Nephron progenitor cell (in vitro differentiated cells): ENCODE results near the gene NELL2.

Experiments used
- DNase-seq: peaks from one replicate; pipeline ENCODE4 v3.0.0; 2021
- H3K27ac Mint-ChIP-seq: 2 replicates; pipeline ENCODE4 v1.8.0; 2021; ENCODE audit warnings: mild to moderate bottlenecking, moderate library complexity, mixed read lengths
- H3K27me3 Mint-ChIP-seq: 2 replicates; pipeline ENCODE4 v1.8.0; 2021; ENCODE audit warnings: mild to moderate bottlenecking, low read depth, mixed read lengths; ENCODE audit not compliant: poor library complexity
- H3K36me3 Mint-ChIP-seq: 2 replicates; pipeline ENCODE4 v1.8.0; 2021; ENCODE audit warnings: low read depth, mixed read lengths
- H3K4me1 Mint-ChIP-seq: 2 replicates; pipeline ENCODE4 v1.8.0; 2021; ENCODE audit warnings: mixed read lengths
- H3K4me3 Mint-ChIP-seq: 2 replicates; pipeline ENCODE4 v1.8.0; 2021; ENCODE audit warnings: mild to moderate bottlenecking, moderate library complexity, mixed read lengths
- H3K9me3 Mint-ChIP-seq: 2 replicates; pipeline ENCODE4 v1.8.0; 2021; ENCODE audit warnings: mild to moderate bottlenecking, moderate library complexity, mixed read lengths
- TF ChIP-seq, protein P1 (sequence below): fragments of 200-600 bp; sonication (generic); IDR thresholded peaks from 2 replicates; pipeline ENCODE4 v1.5.0; 2021; ENCODE audit warnings: antibody characterized with exemption

Gene NELL2

DNA sequence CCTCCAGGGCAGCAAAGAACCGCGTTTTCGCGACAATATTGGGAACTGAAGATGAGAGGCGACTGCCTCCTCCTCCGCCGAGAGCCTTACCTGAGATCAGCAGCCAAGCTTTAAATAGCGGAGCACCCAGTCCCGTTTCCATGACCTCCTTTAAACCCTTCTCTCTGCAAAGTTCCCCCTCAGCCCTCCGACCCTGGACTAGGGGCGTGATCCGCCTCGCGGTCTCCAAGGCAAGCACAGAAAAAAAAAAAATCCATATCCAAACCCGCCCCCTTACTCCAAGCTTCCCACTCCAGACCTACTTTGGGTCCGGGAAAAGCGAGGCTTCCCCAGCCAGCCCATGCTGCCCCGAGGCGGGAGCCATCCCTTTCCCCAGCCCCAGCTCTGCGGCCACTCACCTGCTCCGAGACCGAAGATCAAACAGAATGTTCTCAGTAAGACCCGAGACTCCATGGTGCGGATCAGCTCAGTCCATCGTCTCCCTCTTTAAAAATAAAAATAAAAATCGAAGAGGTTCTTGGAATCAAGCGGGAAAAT is 630 bp downstream of the NELL2 start:
- H3K27me3 Mint-ChIP-seq, result peaks cover 29% of the 10 kb centered on the region
- TF ChIP-seq, protein P1, sequence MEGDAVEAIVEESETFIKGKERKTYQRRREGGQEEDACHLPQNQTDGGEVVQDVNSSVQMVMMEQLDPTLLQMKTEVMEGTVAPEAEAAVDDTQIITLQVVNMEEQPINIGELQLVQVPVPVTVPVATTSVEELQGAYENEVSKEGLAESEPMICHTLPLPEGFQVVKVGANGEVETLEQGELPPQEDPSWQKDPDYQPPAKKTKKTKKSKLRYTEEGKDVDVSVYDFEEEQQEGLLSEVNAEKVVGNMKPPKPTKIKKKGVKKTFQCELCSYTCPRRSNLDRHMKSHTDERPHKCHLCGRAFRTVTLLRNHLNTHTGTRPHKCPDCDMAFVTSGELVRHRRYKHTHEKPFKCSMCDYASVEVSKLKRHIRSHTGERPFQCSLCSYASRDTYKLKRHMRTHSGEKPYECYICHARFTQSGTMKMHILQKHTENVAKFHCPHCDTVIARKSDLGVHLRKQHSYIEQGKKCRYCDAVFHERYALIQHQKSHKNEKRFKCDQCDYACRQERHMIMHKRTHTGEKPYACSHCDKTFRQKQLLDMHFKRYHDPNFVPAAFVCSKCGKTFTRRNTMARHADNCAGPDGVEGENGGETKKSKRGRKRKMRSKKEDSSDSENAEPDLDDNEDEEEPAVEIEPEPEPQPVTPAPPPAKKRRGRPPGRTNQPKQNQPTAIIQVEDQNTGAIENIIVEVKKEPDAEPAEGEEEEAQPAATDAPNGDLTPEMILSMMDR, result no peak
- peaks cover 20% of the 10 kb centered on the region for H3K4me1 Mint-ChIP-seq
- peaks cover 14% of the 10 kb centered on the region for H3K9me3 Mint-ChIP-seq
- H3K36me3 Mint-ChIP-seq, result peaks cover 7% of the 10 kb centered on the region
- H3K27ac Mint-ChIP-seq, result no peak overlapping the region
- peak; percentile 39 for DNase-seq
- H3K4me3 Mint-ChIP-seq, result peak overlapping the region; percentile 92

DNA sequence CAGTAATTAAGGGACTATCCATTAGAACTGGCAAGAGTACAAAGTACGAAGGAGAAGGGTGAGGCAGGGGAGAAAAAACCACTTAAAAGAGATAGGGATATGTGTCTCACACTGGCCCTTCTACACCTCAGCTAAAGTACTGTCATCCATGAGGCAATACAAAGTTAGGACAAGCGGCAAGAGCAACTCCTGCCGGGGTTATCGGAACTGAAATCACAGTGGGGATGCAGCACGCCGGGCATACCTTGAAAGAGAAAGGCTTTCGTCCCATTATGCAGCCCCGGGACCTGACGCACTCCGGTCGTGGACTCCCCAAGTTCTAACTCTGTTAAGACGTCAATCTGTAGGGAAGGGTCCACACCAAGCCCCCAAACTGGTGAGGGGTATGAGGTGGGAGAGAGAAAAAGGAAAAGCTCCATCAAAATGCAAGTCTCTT is 1.1 kb downstream of the NELL2 start:
- TF ChIP-seq, protein P1, result no peak
- no peak overlapping the region for H3K27ac Mint-ChIP-seq
- peaks cover 29% of the 10 kb centered on the region for H3K27me3 Mint-ChIP-seq
- peaks cover 10% of the 10 kb centered on the region for H3K36me3 Mint-ChIP-seq
- peak; percentile 17 for DNase-seq
- peaks cover 20% of the 10 kb centered on the region for H3K4me1 Mint-ChIP-seq
- peaks cover 15% of the 10 kb centered on the region for H3K9me3 Mint-ChIP-seq
- H3K4me3 Mint-ChIP-seq, result peak overlapping the region; percentile 92

DNA sequence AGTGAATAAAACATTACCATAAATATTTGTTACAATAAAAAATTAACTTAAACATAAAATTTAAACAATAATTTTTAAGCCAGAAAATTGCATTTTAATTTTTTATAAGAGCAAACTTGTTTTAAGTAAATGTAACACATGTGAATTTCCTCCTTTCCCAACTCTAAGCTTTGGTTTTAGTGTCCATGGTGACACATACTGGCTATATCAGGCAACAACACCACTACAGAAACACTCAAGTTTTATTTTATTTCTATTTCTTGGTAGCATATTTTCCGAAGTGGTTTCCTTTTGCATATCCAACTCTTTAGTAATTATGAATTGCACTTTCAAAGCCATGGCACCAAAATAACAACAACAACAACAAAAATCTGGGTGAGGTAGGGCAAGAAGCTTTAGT is 2.2 kb downstream of the NELL2 start:
- H3K27me3 Mint-ChIP-seq, result peaks cover 29% of the 10 kb centered on the region
- DNase-seq, result no peak
- TF ChIP-seq, protein P1, result peak; percentile 27
- H3K27ac Mint-ChIP-seq, result no peak overlapping the region
- no peak overlapping the region for H3K4me3 Mint-ChIP-seq
- peaks cover 15% of the 10 kb centered on the region for H3K36me3 Mint-ChIP-seq
- peaks cover 20% of the 10 kb centered on the region for H3K4me1 Mint-ChIP-seq
- H3K9me3 Mint-ChIP-seq, result peaks cover 11% of the 10 kb centered on the region

DNA sequence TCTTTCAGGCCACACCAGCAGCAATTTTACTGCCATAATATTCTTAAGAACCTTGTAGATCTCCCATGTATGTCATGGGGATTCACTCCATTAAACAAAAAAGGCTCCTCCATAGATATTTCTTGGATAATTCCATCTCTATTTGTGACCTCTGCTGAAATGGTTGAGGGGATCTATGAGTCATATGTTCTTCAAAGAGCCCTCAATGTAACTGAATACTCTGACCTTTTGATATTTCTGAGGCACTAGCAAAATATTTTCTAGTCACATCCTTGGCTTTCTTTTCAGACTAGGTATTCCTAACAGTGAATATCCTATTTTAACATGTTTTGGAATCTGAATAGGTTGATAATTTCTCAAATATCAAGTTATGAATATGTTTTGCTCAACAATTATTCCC is 6.6 kb downstream of the NELL2 start:
- peaks cover 28% of the 10 kb centered on the region for H3K36me3 Mint-ChIP-seq
- TF ChIP-seq, protein P1, result no peak

DNA sequence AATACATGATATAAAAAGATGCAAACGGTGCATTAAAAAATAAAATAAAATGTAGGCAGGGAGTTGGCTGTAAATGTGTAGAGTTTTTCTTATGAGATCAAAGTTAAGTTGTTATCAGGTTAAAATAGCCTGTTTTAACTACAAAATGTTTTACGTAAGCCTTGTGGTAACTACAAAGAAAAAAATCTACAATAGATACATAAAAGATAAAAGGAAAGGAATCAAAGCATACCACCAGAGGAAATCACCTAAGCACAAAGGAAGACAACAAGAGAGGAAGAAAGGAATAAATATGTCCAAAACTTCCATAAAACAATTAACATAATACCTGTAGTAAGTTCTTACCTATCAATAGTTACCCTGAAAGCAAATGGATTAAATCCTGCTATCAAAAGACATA is 12.2 kb downstream of the NELL2 start:
- Mint-ChIP-seq H3K27ac (no peak overlapping the region), H3K36me3 (peaks cover 23% of the 10 kb centered on the region), H3K9me3 (peaks cover 30% of the 10 kb centered on the region), H3K27me3 (no peaks in the 10 kb centered on the region), H3K4me1 (no peaks in the 10 kb centered on the region), H3K4me3 (no peak overlapping the region)
- no peak for DNase-seq
- TF ChIP-seq, protein P1, result no peak

More for the DNA sequence above, 6.6 kb downstream of the NELL2 start:
- no peak overlapping the region for H3K27ac Mint-ChIP-seq
- no peak for DNase-seq
- peaks cover 25% of the 10 kb centered on the region for H3K9me3 Mint-ChIP-seq
- no peak overlapping the region for H3K4me3 Mint-ChIP-seq
- peaks cover under 1% of the 10 kb centered on the region for H3K4me1 Mint-ChIP-seq
- peaks cover 10% of the 10 kb centered on the region for H3K27me3 Mint-ChIP-seq

DNA sequence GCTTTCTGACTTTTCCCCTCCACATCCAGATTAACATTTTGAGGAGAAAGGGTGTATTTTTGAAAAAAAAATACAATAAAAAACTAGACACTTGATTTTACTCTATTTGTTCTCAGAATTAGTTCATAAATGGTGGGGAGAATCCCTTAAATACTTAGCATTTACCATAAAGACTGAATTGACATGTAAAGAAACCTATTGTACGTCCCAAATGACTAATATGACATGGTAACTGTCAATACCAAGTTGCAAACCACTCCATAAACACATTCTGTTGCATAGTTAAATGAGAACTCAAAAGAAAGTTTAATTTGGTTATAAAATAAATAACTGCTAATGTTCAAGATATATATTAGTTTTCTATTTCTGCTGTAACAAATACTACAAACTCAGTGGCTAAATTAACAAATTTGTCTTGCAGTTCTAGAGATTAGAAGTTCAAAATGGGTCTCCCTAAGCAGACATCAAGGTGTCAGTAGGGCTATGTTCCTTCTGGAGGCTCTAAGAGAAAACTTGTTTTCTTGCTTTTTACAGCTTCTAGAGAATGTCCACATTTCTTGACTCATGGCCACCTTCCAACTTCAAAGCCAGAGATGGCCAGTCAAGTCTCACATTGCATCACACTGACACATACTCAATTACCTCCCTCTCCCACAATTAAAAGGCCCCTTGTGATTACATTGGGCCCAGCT is 16.0 kb downstream of the NELL2 start:
- Mint-ChIP-seq H3K4me3 (no peak overlapping the region), H3K4me1 (peaks cover 10% of the 10 kb centered on the region), H3K27ac (no peak overlapping the region), H3K27me3 (no peaks in the 10 kb centered on the region), H3K36me3 (peaks cover 12% of the 10 kb centered on the region), H3K9me3 (peaks cover 17% of the 10 kb centered on the region)
- DNase-seq, result no peak
- TF ChIP-seq, protein P1, result no peak
